K562 (cell line): Measurements from ENCODE around the gene PPARD.

Experiments
- EZH2 ChIP-seq: IDR thresholded peaks from 2 replicates; pipeline ENCODE4 v1.6.1; 2012; ENCODE audit warnings: low read depth, mild to moderate bottlenecking, inconsistent platforms, low read length, borderline replicate concordance
- MAFG ChIP-seq: fragments of 450-650 bp; conservative IDR thresholded peaks from 2 replicates; pipeline ENCODE4 v1.6.1; 2016; ENCODE audit warnings: missing genetic modification characterization, missing compliant biosample characterization
- OTX1 ChIP-seq: fragments of 450-650 bp; formaldehyde crosslinking; IDR thresholded peaks from 2 replicates; pipeline ENCODE4 v1.4.0; 2022; ENCODE audit warnings: mild to moderate bottlenecking
- PHF20 ChIP-seq: fragments of 450-650 bp; IDR thresholded peaks from 2 replicates; pipeline ENCODE4 v1.6.1; 2018; ENCODE audit not compliant: partially characterized antibody
- SMAD1 ChIP-seq: fragments of 150-350 bp; IDR thresholded peaks from 2 replicates; pipeline ENCODE4 v1.6.1; 2014; ENCODE audit warnings: low read length, low read depth; ENCODE audit not compliant: partially characterized antibody
- SP1 ChIP-seq: sonication (generic); formaldehyde crosslinking; IDR thresholded peaks from 2 replicates; pipeline ENCODE4 v1.8.1; 2022; ENCODE audit warnings: mild to moderate bottlenecking, missing genetic modification reagents
- YY1 ChIP-seq, 3 experiments: IDR thresholded peaks; 2 replicates each; pipeline ENCODE4 v1.6.1; 2011; ENCODE audit warnings: low read length in 2 of 3, mild to moderate bottlenecking in 2 of 3, moderate library complexity in 2 of 3, borderline replicate concordance in 1 of 3, control low read depth in 1 of 3, low read depth in 1 of 3; ENCODE audit not compliant: insufficient read depth in 3 of 3, insufficient replicate concordance in 2 of 3, control insufficient read depth in 1 of 3, insufficient read length in 1 of 3; ENCODE audit errors: extremely low read depth in 1 of 3
- ZNF274 ChIP-seq: IDR thresholded peaks from 2 replicates; pipeline ENCODE4 v1.6.1; 2011; ENCODE audit warnings: low read depth, mild to moderate bottlenecking, low read length, moderate library complexity, borderline replicate concordance
- ZNF707 ChIP-seq: fragments of 250-450 bp; sonication (Bioruptor Pico); conservative IDR thresholded peaks from 2 replicates; pipeline ENCODE4 v1.8.0; 2022; ENCODE audit warnings: inconsistent platforms, mild to moderate bottlenecking, moderate library complexity
- TF ChIP-seq, protein P1 (sequence below), 2 experiments: fragments of 450-650 bp; formaldehyde crosslinking in 1 of 2; IDR thresholded peaks; 2 replicates each; pipeline versions ENCODE4 v1.4.0 to v1.6.1; 2014 to 2020; ENCODE audit warnings: mild to moderate bottlenecking in 2 of 2, borderline replicate concordance in 1 of 2, low read depth in 1 of 2
- TF ChIP-seq, protein P2 (sequence below), 3 experiments: IDR thresholded peaks in 2 of 3; conservative IDR thresholded peaks in 1 of 3; 2 replicates each; pipeline ENCODE4 v1.5.1; 2011 to 2012; ENCODE audit warnings: low read length in 3 of 3, mild to moderate bottlenecking in 3 of 3, control low read depth in 2 of 3, improper control_type of control experiment in 1 of 3, inconsistent platforms in 1 of 3, low read depth in 1 of 3, mixed read lengths in 1 of 3, moderate library complexity in 1 of 3; ENCODE audit not compliant: insufficient read depth in 2 of 3
- TF ChIP-seq, protein P3 (sequence below): sonication (generic); formaldehyde crosslinking; IDR thresholded peaks from 2 replicates; pipeline ENCODE4 v1.8.0; 2022; ENCODE audit warnings: mild to moderate bottlenecking, missing genetic modification reagents
- TF ChIP-seq, protein P4 (sequence below): fragments of 450-650 bp; IDR thresholded peaks from 2 replicates; pipeline ENCODE4 v1.6.1; 2018; ENCODE audit not compliant: partially characterized antibody

DNA sequence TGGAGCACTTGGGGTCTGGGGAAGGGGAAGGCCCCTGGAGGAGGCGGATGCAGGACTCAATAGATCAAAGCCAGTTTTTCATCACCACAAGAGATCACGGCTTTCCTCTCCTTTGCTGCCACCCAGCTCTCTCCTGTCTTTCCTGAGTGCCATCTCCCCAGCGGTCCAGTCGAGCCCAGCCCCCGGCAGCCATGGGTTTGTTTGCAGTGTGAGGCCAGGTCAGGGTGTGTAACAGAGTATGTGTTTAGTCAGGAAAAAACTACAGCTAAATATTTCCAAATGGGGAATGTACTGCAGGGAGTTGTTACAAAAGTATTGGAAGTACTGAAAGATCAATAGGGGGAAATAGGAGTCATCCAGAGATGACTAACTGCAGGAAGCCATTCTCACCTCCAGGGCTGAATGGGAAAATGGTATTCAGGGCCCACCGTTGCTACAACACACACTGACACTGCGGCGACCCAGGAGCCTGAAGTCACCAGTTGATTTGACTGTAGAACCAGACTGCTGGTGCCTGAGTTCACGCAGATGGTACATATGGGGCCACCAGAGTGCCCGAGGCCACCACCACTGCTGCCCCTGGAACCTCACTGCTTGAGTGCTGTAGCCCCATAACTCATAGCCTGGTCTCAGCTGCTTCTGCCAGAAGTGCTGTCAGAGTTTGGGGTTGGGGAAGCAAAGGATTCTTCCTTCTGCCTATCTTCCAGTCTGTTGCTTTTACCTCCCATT lies 86.2 kb downstream of the PPARD start:
- TF ChIP-seq, protein P1, sequence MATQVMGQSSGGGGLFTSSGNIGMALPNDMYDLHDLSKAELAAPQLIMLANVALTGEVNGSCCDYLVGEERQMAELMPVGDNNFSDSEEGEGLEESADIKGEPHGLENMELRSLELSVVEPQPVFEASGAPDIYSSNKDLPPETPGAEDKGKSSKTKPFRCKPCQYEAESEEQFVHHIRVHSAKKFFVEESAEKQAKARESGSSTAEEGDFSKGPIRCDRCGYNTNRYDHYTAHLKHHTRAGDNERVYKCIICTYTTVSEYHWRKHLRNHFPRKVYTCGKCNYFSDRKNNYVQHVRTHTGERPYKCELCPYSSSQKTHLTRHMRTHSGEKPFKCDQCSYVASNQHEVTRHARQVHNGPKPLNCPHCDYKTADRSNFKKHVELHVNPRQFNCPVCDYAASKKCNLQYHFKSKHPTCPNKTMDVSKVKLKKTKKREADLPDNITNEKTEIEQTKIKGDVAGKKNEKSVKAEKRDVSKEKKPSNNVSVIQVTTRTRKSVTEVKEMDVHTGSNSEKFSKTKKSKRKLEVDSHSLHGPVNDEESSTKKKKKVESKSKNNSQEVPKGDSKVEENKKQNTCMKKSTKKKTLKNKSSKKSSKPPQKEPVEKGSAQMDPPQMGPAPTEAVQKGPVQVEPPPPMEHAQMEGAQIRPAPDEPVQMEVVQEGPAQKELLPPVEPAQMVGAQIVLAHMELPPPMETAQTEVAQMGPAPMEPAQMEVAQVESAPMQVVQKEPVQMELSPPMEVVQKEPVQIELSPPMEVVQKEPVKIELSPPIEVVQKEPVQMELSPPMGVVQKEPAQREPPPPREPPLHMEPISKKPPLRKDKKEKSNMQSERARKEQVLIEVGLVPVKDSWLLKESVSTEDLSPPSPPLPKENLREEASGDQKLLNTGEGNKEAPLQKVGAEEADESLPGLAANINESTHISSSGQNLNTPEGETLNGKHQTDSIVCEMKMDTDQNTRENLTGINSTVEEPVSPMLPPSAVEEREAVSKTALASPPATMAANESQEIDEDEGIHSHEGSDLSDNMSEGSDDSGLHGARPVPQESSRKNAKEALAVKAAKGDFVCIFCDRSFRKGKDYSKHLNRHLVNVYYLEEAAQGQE (IDR thresholded peaks at IDR 0.05; ENCODE audit: borderline replicate concordance): no peak
- TF ChIP-seq, protein P1 (CRISPR knock-in tag; IDR thresholded peaks at IDR 0.05; ENCODE audit: low read depth): no peak
- TF ChIP-seq, protein P2, sequence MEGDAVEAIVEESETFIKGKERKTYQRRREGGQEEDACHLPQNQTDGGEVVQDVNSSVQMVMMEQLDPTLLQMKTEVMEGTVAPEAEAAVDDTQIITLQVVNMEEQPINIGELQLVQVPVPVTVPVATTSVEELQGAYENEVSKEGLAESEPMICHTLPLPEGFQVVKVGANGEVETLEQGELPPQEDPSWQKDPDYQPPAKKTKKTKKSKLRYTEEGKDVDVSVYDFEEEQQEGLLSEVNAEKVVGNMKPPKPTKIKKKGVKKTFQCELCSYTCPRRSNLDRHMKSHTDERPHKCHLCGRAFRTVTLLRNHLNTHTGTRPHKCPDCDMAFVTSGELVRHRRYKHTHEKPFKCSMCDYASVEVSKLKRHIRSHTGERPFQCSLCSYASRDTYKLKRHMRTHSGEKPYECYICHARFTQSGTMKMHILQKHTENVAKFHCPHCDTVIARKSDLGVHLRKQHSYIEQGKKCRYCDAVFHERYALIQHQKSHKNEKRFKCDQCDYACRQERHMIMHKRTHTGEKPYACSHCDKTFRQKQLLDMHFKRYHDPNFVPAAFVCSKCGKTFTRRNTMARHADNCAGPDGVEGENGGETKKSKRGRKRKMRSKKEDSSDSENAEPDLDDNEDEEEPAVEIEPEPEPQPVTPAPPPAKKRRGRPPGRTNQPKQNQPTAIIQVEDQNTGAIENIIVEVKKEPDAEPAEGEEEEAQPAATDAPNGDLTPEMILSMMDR (IDR thresholded peaks at IDR 0.05 in 2 of 3, conservative IDR thresholded peaks at IDR 0.05 in 1 of 3; ENCODE audit: insufficient read depth in 2 of 3, low read depth in 1 of 3, low read length in 3 of 3): no peak
- TF ChIP-seq, protein P3, sequence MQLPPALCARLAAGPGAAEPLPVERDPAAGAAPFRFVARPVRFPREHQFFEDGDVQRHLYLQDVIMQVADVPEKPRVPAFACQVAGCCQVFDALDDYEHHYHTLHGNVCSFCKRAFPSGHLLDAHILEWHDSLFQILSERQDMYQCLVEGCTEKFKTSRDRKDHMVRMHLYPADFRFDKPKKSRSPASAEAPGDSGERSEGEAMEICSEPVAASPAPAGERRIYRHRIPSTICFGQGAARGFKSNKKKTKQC (CRISPR knock-in tag): no peak
- no peak for TF ChIP-seq YY1 (IDR thresholded peaks at IDR 0.05; ENCODE audit: borderline replicate concordance in 1 of 3, control insufficient read depth in 1 of 3, extremely low read depth in 1 of 3, insufficient read depth in 3 of 3, insufficient read length in 1 of 3, insufficient replicate concordance in 2 of 3, low read depth in 1 of 3, low read length in 2 of 3)
- no peak for TF ChIP-seq ZNF274
- no peak for TF ChIP-seq MAFG (tag)
- TF ChIP-seq, protein P4, sequence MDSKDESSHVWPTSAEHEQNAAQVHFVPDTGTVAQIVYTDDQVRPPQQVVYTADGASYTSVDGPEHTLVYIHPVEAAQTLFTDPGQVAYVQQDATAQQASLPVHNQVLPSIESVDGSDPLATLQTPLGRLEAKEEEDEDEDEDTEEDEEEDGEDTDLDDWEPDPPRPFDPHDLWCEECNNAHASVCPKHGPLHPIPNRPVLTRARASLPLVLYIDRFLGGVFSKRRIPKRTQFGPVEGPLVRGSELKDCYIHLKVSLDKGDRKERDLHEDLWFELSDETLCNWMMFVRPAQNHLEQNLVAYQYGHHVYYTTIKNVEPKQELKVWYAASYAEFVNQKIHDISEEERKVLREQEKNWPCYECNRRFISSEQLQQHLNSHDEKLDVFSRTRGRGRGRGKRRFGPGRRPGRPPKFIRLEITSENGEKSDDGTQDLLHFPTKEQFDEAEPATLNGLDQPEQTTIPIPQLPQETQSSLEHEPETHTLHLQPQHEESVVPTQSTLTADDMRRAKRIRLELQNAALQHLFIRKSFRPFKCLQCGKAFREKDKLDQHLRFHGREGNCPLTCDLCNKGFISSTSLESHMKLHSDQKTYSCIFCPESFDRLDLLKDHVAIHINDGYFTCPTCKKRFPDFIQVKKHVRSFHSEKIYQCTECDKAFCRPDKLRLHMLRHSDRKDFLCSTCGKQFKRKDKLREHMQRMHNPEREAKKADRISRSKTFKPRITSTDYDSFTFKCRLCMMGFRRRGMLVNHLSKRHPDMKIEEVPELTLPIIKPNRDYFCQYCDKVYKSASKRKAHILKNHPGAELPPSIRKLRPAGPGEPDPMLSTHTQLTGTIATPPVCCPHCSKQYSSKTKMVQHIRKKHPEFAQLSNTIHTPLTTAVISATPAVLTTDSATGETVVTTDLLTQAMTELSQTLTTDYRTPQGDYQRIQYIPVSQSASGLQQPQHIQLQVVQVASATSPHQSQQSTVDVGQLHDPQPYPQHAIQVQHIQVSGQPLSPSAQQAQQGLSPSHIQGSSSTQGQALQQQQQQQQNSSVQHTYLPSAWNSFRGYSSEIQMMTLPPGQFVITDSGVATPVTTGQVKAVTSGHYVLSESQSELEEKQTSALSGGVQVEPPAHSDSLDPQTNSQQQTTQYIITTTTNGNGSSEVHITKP: no peak
- no peak for TF ChIP-seq OTX1 (CRISPR knock-in tag)
- TF ChIP-seq PHF20: no peak
- TF ChIP-seq EZH2: no peak
- TF ChIP-seq ZNF707 (CRISPR knock-in tag): no peak
- TF ChIP-seq SMAD1: no peak
- no peak for TF ChIP-seq SP1 (CRISPR knock-in tag)
